SIG-M5 treated with dmso at 0.1 percent for 504 hours (cell line): ENCODE results near the gene ADARB2.

Source experiments
- DNase-seq: peaks from one replicate; lab custom pipeline; 2025; ENCODE audit not compliant: unreplicated experiment; lab: John Stamatoyannopoulos, UW

The ADARB2 gene

DNA sequence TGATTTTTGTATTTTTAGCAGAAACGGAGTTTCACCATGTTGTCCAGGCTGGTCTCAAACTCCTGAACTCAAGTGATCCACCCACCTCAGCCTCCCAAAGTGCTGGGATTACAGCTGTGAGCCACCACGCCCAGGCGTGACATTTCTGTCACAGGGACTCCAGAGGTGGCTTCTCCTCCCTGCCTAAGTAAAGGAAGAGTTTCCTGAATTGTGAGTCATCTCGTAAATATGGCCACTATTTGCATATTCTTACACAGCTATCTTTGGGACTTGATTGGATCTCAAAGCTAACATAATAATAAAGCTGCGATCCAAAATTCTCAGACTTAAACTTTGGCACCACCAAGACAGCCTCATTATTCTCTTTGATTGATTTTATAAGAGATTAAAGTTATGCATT is 50.1 kb downstream of the ADARB2 start:
- DNase-seq, result peak; percentile 49

DNA sequence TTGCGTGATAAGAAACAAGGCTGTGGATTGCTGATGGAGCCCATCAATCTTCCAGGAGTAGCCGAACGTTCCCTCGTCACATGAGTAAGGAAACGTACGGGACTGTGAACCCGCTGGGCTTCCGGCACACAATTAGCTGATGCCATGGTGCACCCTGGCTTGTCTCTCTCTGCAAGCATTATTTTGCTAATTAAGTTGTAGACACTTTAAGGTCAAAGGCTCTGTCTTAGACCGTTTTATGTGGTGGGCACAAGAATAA is 50.9 kb downstream of the ADARB2 start:
- DNase-seq, result no peak

DNA sequence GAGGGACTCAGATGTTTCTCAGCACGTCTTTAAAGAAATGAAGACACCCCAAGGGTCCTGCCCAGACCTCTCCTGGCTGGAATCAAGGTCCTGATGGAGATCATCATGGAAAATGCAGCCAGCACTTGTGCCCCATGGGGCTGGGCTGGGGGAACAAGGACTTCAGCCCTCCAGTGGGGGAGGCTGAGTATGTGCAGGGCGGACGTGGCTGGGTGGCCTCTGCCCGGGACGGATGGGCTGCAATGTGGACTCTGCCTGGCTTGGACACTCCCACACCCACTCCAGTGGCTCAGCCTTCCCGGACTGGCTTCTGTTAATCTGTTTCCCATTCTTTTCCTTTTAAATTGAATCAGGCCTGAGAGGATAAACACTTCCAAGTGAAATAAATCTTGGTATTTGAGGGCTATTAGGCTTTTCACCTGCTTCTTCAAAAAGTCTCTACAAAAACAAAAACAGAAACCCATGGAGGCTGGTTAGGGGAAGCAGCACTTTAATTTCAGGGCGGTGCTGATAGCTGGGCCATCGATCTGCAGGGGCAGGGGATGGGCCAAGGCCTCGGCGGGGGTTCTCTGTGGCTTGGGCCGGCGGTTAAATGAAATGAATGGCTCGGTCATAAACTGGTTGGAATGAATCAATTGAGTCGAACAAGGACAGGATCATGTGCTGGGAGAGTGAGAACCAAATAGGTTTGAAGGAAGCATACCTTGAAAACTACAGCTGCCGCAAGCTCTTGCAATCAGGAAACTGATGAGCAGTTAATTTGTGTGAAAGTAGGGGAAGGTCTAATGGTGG is 51.4 kb downstream of the ADARB2 start:
- no peak for DNase-seq

DNA sequence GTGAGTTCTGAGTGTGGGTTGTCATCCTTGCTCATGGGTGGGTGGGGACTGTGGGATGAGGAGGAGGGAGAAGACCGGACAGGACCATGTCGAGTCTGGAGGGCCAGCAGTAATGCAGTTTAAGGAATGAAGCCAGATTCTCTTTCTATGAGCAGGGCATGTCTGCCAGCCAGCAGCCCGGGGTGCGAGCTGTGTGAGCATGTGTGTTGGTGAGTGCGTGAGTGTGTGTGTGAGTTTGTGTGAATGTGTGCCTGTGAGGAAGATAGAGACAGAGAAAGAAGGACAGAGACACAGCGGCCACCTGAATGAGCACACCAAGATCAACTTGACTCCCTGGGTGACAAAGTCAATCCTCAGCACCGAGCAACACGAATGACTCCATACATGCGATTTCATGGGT is 52.3 kb downstream of the ADARB2 start:
- no peak for DNase-seq

DNA sequence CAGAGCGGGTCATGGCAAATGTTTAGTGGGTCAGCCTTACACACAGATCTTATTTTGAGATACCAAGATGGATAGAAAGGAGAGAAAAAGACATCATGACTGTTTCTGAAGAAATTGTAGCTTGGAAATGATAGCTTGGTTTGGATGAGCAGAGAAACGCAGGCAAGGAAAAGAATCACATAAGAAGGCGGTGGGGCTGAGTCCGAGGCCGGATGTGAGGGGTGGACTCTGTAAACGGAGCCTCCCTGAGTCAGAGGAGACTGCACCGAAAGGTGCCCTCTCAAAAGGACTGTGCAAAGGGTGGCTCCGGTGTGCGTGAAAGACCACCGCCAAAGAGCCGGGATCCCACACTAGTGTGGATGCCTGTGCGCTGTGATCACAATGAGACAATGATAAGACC is 53.7 kb downstream of the ADARB2 start:
- no peak for DNase-seq

DNA sequence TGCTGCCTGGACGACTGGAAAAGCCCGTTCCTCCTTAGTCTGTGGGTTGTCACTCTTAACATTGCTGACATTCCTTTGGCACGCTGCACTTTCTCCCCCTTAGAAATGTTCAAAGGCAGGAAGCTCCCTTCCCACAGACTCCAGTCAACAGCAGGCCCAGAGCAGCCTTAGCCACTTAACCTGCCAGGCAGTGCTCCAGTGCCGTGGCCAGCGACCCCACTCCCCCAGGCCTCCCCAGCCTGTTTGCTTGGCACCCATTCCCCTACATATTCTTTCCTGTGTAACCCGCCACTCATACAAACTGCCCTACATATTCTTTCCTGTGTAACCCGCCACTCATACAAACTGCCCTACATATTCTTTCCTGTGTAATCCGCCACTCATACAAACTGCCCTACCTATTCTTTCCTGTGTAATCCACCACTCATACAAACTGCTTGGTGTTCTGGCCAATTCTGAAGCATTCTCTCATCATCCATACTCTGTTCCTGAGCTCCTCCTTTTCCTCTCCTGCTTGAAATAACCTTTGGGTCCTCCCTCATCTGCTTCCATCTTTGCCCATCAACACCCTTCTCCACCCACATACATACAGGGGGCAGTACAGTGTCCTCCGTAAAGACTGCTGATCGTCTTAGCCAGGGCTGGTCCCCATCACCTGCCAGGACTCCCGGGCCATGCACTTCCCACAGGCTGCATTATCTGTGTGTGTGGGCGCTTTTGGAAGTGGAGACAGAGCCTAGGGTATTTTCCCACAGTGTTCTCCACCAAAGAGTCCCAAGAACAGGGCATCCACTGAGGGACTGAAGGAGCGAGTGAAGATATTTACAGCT is 57.3 kb downstream of the ADARB2 start:
- DNase-seq, result no peak

DNA sequence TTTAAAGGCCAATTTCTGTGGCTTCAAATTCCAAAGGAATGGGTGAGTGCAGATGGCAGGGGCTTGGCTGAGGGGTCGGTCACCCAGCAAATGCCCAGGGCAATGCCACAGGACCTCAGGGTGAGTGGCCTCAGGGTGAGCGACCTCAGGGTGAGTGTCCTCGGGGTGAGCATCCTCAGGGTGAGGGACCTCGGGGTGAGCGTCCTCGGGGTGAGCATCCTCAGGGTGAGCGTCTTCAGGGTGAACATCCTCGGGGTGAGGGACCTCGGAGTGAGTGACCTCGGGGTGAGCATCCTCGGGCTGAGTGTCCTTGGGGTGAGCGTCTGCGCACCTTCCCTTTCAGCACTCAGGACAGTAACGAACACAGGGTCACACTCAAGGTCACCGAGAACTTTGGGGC is 59.2 kb downstream of the ADARB2 start:
- no peak for DNase-seq

DNA sequence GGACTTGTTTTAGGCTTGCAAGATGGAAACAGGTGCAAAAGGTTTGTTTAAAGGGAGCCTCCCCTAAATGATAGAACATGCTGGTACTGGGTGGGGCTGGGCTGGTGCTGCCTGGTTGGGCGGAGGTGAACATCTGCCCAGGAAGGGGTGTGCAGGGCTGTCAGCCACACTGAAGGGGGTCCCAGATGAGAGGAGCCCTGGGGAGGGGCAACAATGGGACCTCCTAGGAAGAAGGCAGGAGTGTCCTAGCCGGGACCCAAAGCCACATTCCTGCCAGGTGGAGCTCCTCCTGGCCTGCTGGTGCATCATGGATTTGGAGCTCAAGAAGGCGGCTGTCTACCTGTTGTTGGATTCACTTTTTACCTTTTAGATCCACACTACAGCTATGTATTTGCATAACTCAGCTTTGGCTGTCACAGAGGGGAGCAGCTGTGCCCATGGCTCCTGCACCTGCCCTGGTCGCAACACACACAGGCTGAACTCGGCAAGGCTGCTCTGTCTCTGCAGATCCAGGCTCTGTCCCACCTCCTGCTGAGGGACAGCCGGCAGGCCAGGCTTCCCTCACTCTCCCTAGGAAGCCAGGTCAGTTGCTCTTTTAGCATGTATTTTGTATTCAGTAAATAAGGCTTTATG is 59.9 kb downstream of the ADARB2 start:
- no peak for DNase-seq

DNA sequence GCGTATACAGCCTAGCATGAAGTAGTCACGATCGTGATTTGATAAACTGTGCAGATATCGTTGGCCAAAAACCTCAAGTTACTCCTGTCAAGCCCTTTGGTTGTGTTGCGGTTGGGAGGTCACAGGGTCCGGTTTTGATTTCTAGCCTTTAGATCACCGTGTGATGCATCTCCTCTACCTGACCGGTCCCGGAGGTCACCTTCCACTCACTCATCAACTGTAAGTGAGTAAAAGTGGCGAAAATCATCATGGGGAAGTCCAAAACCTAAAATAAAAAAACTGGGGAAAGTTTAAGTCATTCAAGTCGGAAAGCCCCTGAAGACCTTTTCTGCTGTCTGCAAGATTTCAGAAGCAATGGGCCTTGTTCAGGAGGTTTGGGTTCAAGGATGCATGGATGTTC is 62.8 kb downstream of the ADARB2 start:
- no peak for DNase-seq

DNA sequence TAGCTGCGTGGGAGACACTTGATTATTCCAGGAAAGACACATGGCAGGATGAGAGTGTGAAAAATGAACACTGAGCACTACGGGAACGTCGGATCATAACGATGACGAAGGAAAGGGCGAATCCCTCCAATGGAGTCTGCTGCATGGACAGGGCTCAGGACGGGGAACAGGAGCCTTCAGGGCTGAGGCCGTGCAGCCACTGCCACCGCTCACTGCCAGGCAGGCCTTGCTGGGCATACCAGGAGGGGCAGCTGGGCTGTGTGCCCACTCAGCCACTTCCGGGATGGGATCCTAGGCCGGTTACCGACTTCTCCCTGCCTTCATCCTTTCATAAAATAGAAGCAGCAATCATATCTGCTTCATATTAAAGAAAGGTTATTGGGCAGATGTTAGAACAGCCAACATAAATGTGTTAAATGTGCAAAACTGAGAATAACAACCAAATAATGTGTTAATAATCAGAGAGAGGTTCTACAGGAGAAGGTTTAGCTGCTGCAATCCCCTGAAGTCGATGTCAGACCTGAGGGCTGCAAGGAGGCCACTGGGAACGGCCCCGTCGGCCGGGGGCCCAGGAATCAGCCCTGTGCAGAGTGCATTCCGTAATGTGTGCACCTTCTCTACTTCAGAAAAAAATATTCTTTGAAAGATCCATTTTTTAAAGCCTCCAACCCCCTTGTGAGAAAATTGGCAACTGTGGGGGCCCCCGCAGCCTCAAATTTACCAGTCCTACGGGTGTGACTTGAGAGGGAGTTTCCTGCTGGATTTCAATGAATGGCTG is 63.6 kb downstream of the ADARB2 start:
- no peak for DNase-seq

DNA sequence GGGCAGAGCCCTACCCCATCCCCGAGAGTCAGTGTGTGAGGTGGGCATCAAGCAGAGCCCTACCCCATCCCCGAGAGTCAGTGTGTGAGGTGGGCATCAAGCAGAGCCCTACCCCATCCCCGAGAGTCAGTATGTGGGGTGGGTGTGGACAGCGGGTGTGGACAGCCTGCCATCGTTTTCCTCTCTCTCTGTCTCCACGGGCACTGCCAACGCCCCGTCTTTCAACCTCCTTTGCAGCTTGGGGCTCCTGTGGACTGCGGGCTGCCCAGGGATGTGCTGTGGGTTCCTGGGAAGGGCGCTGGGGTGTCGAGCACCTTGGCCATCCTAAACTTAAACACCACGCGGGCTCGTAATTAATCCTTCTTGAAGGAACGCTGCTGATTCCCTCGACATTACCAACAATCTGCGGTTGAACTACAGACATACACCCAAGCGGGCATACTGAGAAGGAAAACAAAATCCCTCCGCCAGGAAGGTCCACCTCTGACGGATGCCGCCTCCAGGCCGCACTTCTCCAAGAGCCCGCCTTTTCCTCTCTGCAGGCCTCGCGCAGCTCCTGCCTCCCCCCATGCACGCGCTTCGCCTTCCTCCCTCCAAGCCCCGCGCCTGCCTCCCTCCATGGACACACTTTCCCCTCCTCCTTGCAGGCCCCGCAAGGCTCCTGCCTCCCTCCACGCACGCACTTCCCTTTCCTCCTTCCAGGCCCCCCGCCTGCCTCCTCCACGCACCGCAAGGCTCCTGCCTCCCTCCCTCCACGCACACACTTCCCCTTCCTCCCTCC is 65.1 kb downstream of the ADARB2 start:
- no peak for DNase-seq

DNA sequence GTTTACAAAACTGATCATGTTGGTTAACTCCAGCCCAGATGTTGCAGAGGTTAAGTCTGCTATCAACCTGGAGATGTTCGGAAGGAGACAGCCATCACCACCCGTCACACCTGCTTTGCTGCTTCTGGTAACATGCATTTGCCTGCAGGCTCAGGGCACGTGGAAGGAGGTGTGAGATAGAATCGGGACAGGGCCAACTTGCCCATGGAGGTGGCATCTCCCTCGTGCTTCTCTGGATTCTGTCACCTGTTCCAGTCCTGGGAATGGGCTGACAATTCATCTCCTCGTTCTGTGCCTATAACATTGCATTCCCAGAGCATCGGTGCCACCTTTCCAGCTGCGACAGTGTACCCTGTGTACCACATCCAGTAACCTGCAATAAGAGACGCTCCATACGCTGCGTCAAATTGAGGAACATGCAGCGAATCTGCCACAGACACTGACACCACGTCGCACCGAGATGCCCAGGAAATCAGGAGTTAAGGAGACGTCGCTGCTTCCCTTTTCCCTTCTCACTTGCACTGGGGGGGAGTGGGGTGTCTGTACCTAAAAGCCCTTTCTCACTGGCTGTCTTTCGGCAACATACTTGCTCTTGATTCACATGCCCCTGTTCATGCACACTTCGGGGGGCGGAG is 65.8 kb downstream of the ADARB2 start:
- DNase-seq, result no peak

DNA sequence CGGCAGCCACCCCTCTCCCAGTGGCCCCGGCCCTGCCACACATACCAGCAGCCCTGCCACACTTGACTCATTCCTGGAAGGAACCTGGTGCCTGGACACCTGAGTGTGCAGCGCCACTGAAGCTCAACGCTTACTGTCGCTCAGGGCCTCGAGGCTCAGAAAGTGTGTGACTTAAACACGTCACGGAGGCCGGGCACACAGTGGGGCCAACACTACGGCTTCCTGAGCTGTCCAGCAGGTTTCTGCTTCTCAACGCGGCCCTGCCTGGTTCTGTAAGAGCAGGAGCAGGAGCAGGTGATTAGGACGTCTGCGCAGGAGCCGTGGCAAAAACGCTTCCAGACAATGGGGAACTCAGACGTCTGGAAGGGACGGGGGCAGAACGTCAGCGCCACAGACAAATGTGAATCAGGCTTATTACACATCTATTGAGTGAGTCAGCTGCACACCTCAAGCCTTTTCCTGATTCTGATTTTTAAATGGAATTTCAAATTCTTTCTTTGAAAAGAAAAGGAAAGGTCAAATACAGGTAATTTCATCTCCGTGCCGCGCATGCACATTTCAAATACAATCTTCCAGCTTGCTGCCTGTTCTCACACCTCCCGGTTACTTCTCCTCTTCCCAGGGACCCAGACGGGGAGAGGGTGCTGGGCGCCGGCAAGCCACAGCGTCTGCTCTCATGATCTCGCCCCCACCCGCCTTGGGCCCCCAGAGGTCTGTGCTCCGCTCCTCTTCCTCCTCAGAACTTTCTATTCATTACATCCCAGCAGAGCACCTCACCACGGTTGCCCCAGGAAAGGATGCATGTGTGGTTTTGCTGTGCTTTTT is 66.6 kb downstream of the ADARB2 start:
- DNase-seq, result no peak

DNA sequence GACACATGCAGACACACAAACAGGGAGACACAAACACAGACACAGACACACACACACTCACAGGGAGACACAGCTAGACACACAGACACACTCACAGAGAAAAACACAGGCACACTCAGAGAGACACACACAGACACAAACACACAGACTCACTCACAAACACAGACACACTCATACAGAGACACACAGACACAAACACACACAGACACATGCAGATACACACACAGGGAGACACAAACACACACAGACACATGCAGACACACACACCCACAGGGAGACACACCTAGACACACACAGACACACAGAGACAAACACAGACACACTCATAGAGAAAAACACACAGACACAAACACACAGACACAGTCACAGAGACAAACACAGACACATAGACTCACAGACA is 67.9 kb downstream of the ADARB2 start:
- no peak for DNase-seq

DNA sequence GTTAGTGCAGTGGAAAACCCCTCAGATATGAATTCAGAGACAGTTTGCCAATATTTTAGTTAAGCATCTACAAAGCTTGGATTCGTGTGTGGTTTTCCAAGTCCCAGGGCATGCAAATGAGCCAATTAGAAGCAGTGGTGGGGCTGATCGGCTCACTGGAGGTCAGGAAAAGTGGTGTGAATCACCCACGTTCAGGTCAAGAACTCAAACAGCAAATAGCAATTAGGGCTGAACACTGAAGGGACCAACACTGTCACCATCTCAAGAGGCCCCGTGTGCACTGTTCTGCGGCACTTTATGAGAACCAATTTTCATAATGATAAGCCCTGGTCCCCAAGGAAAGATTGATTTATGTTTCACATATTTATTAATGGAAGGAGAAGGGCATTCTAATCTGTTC is 68.9 kb downstream of the ADARB2 start:
- no peak for DNase-seq

DNA sequence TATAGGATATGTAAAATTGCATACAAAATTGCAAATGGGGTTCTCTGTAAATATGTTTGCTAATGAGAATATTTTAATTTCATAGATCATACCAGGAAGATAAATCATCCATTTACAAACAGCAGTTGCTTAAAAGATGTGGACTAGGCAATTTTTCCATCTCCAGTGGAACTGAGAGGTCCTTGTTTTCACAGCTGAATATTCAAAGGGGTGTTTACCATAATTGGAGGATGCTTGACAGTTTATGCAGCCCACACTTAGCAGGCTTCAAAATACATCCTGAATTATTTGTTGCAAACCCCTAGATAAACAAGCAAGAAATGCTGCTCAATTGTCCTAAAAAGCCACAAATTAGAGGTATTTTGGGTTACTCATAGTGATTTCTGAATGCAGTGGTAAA is 69.9 kb downstream of the ADARB2 start:
- no peak for DNase-seq

DNA sequence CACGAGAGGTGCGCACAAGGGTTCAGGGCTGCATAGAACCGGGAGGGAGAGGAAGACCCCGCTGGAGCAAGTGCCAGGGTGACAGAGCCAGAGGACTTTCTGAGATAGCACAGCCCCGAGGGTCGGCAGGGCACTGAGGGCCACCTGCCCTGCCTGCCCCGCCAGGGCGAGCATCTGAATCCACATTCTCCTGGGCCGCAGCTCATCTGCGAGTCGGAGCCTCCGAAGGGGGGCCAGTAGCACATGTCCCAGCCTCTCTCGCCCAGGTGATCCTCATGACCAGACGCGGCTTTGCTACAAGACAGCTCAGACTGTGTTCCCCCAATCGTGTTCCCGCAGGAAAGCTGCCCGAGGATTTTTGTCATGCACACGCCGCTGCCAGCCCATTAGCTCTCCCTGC is 71.2 kb downstream of the ADARB2 start:
- DNase-seq, result no peak

DNA sequence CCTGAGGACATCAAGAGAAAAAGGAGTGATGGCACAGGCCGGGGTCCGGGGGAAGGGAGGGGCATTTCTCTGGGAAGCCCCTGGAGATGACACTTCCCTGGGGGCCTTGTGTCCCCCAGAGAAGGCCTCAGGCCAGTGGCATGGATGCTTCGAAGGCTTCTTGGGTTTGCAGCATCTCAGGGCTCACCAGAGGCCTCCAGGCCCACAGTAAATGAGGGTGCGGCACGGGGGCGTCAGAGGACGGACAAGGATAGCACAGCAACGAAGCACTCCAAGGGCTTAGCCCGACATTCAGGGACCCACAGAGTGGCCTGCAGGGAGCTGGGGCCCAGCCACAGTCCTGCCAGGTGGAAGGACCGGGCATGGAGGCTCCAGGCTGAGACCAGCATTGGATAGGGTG is 71.6 kb downstream of the ADARB2 start:
- no peak for DNase-seq

DNA sequence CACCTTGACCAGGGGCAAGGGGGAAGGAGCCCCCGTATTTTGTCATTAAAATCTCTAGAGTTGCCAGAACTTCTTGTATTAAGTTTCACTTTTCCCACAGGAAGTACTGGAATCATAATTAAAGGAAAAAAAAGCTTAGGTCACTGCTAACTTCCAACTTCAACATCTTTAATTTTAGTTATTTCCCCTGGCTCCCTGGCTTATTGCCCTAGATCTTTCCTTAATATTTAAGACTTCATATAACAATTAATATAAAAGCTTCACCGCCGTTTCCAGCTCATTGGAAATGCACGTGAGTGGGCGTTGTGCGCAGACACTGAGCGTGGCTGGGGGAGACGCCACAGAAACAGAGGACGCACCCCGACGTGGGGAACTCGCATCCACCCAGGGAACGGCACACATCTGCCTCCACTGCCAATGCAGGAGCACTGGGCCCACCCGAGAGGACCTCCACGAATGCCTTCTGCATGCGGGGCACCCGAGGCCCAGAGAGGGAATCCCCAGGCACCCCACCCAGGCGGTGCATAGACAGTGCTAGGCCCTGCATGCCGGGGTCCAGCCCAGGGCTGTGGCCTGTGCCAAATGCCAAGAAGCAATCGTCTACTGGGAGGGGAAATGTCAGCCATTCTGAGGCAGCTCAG is 72.2 kb downstream of the ADARB2 start:
- no peak for DNase-seq
